GF-D8 (cell line): Measurements from ENCODE around the gene C11orf98.
"Not testable (repeated sequence)": the region's sequence is repeated elsewhere in the genome, so short reads cannot be mapped to it uniquely, and the experiment has no call there.

Experiments used
- DNase-seq: peaks from one replicate; lab custom pipeline; 2025; lab: John Stamatoyannopoulos, UW

Gene C11orf98

DNA sequence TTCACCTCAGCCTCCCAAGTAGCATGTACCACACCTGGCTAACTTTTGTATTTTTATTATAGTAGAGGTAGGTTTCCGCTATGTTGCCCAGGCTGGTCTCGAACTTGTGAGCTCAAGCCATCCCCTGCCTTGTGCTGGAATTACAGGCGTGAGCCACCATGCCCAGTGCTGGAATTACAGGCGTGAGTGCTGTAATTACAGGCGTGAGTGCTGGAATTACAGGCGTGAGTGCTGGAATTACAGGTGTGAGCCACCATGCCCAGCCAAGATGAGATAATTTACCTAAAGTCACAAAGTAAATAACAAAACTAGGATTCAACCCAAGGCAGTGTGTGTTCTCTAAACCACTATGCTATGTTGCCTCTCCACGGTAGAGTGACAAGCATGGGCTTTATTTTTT lies 17.5 kb upstream of the C11orf98 start:
- no peak for DNase-seq

DNA sequence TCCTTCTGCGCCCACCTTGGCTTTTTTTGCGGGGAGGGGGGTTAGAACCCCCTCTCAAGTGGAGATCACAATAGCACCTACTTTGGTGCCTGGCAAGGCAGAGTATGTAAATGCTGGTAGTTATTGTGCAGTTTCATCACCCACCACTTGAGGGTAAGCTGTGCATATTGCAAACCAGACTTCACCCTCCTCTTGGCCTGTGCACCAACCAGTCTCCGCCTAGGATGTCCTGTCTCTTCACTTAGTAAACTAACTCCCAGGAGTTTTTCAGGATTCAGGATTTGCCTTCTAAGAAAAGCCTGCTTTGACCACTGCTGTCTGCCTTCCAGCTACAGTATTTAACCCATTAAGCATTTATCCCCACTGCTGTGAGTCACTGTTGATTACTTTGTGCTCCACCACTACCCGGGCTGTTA lies 15.8 kb upstream of the C11orf98 start:
- peak; percentile 63 for DNase-seq

DNA sequence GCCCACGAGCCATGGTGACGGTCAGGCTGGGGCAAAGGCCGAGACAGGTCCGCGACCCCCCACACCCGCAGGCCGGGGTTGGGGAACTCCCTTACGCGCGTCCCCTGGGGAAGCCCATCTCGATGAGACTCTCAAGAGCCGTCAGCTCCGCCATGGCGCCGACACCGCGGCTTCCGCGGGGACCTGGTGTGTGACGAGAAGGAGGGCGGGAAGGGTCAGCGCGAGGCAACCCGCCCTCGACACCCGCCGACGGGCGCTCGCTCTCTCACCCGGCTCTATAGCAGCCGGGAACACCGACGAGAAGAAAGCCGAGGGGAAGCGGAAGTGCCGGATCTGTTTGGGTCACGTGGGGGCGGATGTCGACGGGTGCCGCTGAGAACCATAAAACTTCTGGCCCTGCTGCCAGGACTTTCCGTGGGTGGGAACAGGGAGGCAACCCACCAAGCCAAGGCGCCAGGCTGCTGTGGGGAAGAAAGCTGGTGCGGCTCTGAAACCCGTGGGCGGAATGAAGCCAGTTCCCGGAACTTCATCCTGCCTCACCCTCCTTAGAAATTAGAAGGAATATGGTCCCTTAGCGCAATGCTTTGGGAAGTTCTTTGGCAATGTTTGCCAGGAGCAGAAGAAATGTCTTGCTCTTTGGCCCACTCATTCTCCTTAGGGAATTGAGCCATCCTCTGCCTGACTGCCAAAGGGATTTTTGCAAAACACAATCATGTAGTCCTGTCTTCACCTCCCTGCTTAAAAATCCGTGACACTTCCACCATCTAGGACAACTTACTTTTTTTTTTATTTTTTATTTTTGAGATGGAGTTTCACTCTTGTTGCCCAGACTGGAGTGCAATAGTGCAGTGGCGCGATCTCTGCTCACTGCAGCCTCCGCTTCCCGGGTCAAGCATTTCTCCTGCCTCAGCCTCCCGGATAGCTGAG lies 14.0 kb upstream of the C11orf98 start, which contains the start of gene UBXN1:
Gene UBXN1 (minus strand): TSS at position 304 of the 927 bp plus-strand sequence. CDS start 150 bp downstream, at position 154.
- DNase-seq = peak; percentile 67

DNA sequence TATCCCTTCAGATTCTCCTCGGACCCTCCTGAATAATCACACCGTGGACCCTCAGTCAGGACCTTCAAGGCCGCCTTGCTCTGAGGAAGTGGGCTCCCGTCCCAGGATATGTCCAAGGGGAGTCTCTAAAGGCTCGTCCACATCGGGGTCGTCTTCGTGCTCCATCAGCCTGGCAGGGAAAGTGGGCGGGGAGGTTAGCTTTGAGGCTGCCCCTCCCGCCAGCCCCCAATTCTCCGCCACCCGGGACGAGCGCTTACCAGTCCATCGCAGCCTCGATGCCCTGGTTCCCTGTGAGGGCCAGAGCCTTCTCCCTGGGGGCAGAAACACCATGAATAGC lies 13.4 kb upstream of the C11orf98 start:
- DNase-seq = no peak

DNA sequence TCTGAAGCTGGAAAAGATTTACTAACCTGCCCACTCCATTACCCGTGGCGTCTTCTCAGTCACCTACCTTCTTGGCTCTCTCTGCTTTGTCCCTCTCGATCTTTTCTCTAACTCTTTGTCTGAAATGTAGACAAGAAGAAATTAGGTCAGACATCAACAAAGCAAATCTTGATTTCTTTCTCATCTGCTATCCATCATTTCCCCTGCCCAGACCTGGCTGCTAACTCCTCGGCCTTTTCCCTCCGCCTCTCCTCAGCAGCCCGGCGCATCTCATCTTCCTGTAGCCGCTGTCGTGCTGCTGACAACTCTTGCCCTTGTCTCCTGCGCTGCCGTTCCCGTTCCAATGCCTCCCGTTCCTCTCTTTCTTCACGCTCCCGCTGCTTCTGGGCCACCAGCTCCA lies 12.7 kb upstream of the C11orf98 start:
- no peak for DNase-seq

DNA sequence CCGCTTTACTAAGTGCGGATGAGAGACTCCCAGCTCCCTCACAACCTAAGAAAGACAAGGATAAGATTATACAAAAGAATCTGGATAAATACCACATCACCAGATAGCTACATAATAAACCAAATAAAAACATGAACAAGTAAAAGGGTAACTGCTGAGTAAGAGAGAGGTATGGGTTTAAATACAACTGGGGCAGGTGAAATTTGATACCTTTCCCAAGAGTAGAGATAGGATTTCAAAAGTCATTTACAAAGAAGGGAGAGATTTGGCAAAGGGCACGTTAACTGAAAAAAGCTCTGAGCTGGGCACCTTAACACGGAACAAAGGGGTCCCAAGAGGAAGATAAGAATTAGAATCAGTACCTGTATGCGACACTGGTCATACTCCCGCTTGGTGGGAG lies 12.1 kb upstream of the C11orf98 start:
- no peak for DNase-seq

DNA sequence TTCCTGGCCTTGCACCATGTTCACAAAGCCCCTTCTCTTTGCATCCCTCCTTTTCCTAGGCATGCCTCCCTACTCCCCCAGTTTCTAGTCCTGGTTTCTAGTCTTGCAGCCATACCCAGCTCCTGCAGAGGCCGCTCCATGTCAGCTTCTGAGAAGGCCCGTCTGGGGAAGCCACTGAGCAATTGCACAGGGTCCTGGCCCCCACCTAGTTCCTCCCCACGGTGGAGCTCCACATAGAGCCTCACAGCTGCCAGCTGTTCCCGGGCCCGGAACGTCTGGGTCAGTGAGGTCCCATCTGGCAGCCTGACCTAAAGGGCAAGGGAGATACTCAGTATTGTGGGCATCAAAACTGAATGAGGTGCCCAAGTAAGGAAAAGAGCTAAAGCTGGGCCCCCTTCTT lies 11.7 kb upstream of the C11orf98 start:
- no peak for DNase-seq

DNA sequence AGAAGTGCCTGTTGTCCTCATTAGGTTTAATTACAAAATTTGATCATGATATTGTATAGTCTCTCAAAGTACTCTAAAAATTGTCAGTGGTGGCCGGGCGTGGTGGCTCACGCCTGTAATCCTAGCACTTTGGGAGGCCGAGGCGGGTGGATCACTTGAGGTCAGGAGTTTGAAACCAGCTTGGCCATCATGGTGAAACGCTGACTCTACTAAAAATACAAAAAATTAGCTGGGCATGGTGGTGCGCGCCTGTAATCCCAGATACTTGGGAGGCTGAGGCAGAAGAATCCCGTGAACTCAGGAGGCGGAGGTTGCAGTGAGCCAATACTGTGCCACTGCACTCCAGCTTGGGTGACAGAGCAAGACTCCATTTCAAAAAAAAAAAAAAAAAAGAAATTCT lies 10.4 kb upstream of the C11orf98 start:
- not testable (repeated sequence) for DNase-seq

DNA sequence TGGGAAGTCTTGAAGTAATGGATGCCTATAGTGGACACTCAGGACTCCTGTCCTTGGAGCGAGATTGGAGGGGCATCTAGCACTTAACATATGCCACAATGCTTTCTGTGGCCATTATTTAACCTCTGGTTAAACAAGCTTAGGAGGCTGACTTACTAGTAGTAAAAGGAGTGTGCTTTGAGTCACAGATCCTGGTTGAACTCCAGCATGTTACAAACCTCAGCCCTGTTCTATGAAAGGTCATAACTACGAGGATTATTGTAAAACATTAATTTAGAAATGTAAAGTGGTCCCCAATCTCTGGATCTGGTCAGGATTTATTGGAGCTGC lies 8.2 kb upstream of the C11orf98 start:
- DNase-seq = no peak

DNA sequence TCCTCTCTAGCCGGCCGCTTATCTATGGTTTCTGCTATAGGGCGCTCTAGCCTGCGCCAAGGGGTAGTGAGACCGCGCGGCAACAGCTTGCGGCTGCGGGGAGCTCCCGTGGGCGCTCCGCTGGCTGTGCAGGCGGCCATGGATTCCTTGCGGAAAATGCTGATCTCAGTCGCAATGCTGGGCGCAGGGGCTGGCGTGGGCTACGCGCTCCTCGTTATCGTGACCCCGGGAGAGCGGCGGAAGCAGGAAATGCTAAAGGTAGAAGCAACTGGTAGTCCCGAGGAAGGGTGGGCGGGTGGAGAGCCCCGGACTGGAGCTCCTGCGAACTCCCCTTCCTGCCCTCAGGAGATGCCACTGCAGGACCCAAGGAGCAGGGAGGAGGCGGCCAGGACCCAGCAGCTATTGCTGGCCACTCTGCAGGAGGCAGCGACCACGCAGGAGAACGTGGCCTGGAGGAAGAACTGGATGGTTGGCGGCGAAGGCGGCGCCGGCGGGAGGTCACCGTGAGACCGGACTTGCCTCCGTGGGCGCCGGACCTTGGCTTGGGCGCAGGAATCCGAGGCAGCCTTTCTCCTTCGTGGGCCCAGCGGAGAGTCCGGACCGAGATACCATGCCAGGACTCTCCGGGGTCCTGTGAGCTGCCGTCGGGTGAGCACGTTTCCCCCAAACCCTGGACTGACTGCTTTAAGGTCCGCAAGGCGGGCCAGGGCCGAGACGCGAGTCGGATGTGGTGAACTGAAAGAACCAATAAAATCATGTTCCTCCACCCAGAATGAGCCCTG lies 6.8 kb upstream of the C11orf98 start, which contains the start of the genes LBHD1 and UQCC3:
Gene LBHD1 (minus strand): TSS at position 660 of the 782 bp plus-strand sequence. CDS start 2,236 bp downstream, outside the sequence.
Gene UQCC3 (plus strand): TSS at position 66 of the 782 bp plus-strand sequence. CDS start 73 bp downstream, at position 139.
- DNase-seq = peak; percentile 60

DNA sequence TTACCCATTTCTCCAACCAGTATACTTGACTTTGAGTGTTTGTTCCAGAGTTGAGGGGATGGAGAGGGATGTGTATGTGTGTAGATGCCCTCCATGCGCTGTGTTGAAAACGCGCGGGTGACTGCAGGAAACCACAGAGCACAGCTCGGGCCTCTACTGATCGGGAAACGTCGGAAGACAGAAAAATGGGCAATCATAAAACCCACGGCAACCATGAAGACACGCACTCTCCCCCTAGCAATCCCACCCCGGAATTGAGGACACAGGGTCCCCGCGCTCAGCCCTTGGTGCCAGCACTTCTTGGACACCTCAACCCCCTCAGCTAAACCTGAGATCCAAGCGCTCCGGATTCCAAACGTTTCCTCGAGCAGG lies 6.2 kb upstream of the C11orf98 start:
- DNase-seq = peak; percentile 71

DNA sequence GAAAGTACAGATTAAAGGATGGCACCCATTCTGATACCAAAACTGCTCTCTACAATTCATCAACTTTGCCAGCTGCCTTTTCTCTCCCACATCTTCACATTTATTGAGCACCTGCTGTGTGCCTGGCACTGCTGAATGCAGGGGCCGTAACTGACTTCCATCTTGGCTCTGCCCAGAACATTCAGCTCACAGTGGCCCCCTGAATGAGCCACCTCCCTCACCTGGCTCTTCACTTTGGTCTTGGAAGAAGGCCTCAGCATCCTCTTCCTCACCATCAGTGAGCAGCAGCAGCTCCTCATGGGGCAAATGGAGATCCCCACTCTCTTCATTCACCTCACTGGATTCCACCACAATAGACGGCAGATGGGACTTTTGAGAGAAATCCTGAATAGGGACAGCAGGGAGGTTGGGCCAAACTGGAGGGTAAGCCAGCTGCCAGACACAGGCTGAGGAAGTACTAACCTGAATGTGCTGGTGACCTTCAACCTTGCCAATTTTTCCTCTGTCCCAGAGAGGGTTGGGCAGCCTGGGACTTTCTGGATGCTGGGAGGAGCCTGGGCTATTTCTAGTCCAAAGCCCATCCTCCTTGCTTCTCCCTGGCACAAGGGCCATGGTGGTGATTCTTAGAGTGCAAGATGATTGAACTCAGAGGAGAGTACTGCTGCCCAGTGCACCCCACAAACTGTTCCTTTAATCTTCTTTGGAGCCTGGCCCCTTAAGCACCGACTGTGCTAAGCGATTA lies 4.6 kb upstream of the C11orf98 start:
- DNase-seq = no peak

DNA sequence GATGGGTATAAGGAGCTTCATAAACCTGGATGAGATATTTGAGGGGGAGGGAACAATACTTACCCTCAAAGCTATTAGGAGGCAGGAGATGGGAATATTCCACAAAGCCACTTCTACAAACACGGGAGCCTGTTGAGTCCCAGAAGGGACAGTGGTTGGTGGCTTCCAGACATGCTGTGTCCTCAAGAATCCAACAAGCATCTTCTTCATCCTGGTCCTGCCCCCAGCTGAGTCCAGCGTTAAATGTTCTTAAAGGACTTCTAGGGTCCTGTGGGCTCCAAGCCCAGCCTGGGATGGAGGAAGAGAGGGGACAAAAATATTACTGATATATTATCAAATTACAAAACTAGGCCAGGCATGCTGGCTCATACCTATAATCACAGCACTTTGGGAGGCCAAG lies 2.5 kb upstream of the C11orf98 start:
- DNase-seq = no peak

DNA sequence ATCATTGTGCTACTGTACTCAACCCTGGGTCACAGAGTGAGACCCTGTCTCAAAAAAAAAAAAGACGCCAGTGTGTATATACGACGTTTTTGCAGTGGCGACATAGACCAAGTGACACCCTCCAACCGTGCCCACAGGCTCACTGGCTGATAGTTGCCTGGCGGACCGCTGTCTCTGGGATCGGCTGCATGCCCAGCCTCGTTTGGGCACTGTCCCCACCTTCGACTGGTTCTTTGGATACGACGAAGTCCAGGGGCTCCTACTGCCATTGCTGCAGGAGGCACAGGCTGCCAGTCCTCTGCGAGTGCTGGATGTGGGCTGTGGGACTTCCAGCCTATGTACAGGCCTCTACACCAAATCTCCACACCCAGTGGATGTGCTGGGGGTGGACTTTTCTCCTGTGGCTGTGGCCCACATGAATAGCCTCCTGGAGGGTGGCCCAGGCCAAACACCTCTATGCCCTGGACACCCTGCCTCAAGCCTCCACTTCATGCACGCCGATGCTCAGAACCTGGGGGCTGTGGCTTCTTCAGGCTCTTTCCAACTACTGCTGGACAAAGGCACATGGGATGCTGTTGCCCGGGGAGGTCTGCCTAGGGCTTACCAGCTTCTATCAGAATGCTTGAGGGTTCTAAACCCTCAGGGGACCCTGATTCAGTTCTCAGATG lies 1.4 kb upstream of the C11orf98 start:
- no peak for DNase-seq

DNA sequence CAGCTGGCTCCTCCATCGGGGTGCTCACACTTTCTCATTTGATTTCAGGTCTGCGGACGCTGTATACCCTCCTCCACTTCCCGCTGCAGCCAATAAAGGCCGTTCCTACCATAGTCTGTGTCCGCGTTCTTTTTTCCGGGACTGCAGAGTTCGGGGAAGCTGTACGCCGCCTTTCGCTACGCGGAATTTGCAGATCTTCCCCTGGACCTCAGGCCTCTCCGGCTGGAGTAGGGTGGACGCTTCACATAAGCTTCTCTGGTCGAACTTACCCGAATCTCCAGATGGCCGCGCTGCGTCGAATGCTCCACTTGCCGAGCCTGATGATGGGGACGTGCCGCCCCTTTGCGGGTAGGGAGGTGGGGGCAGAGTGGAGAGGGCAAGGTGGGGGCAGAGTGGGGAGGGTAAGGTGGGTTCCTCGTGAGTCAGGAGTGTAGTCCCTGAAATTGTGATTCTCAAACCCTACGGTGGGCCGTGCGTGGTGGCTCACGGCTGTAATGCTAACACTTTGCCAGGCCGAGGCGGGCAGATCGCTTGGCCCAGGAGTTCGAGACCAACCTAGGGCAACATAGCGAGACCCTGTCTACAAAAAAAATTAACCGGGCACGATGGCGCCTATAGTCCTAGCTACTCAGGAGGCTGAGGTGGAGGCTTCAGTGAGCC lies 719 bp upstream of the C11orf98 start:
- DNase-seq = peak; percentile 33

DNA sequence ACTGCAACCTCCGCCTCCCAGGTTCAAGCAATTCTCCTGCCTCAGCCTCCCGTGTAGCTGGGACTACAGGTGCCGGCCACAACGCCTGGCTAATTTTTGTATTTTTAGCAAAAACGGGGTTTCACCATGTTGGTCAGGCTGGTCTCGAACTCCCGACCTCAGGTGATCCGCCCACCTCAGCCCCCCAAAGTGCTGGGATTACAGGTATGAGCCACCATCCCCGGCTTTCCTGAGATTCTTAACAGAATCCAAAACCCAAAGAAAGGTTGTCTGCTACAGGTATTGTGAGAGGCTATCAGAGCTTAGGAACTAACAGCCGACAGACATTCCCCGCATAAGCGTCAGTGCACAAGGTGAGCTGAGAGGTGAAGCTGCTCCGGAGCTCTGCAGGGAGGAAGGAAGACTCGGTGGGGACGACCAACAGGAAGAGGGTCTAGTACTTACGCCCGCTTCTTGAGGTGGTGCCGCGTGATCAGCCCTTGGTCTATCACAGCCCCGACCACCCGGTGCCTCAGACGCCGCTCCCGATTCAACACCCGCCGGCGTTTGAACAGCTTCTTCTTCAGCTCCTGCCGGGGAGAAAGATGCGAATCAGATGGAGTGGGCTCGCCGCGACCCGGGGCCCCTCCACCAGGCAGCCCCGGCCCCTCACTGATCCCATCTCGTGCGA lies 470 bp downstream of the C11orf98 start:
- DNase-seq = no peak

DNA sequence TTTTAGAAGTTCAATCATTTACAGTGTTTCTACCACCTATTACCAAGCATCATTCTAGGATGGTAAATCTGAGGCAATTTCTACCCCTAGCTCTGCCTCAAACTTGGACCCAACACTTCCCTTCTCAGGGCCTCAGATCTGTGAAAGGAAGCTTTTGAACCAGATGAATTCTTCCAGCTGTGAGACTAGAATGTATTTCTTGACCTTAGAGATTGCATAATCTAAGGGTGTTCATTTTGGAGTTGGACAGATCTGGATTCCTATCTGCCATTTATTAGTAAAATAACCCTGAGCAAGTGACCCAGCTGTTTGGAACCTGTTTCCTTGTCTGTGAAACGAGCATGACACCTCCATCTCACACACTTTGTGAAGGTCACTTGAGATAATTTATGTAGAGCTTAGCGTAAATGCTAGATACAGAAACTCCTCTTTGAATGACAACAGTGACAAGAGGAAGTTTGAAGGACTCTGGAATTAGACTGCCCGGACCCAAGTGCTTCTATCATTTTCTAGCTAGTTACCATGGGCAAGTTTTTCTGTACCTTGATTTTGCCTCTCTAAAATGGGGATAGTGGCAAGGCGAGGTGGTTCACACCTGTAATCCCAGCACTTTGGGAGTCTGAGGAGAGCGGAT lies 8.1 kb downstream of the C11orf98 start:
- DNase-seq = no peak

DNA sequence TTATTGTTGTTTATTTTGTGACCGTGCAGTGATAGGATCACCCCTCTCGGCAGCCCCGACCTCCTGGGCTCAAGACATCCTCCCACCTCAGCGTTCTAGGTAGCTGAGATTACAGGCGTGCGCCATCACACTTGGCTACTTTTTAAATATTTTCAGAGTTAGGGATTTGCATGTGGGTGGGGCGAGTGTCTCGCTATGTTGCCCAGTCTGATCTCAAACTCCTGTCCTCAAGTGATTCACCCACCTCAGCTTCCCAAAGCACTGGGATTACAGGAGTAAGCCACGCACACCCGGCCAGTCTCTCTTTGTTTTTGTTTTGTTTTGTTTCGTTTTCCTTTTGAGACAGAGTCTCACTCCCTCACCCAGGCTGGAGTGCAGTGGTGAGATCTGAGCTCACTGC lies 10.7 kb downstream of the C11orf98 start:
- no peak for DNase-seq

DNA sequence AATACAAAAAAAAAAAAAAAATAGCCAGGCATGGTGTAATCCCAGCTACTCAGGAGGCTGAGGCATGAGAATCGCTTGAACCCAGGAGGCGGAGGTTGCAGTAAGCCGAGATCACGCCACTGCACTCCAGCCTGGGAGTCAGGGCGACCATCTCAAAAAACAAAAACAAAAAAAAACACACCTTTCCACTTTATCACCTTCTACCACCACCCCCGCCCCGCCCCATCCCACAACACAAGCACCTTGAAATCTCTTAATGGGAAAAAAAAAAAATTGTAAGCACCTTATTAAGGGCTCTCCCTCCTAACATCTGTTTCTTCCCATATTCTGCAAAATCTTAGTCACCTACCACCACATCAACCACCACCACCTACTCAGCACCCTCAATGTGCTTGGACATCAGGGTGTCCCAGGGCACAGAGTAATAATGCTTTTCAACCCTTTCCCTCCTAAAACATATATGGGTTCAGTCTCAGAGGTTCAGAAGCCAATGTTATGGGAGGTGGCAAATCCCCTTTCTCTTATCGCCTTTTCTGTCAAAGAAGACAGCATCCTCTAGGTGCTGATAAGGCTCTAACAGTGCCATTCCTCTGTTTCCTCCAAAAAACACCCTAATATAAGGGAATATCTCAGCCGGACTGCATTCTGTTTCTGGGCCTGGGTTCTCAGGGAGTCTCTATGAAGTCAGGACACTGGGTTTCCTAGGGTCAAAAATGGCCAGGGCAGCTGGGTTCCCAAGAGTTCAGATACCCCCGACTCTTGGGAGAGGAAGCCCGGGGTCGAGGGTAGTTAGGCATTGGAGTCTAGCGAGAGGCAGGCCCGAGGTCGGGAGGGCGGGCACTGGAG lies 12.6 kb downstream of the C11orf98 start:
- DNase-seq = no peak
